Tibial artery (tissue), 4 donors: ENCODE data around the gene CRACDL.

Experiments used
- DNase-seq, 2 donors: peaks; one replicate each; pipeline ENCODE4 v3.0.0-alpha.2; 2019
- H3K27ac ChIP-seq, 2 donors: fragments of 200-600 bp; sonication (generic) in 1 of 2; 1 replicate in 1 of 2; 2 replicates in 1 of 2; pipeline ENCODE4 v1.5.1; 2018 to 2019; ENCODE audit warnings: mild to moderate bottlenecking in 1 of 2
- H3K27me3 ChIP-seq, 2 donors: fragments of 200-600 bp; sonication (generic) in 1 of 2; one replicate each; pipeline versions ENCODE4 v1.5.1 to v1.6.0; 2016 to 2019
- H3K36me3 ChIP-seq, 3 donors: fragments of 200-600 bp; sonication (generic) in 2 of 3; one replicate each; pipeline ENCODE4 v1.5.1; 2016 to 2019; ENCODE audit warnings: mild to moderate bottlenecking in 2 of 3
- H3K4me1 ChIP-seq, 4 donors: fragments of 200-600 bp; sonication (generic) in 2 of 4; 1 replicate in 3 of 4; 2 replicates in 1 of 4; pipeline ENCODE4 v1.5.1; 2016 to 2019
- H3K4me3 ChIP-seq, 2 donors: fragments of 200-600 bp; sonication (generic) in 1 of 2; 1 replicate in 1 of 2; 2 replicates in 1 of 2; pipeline ENCODE4 v1.5.1; 2018 to 2019; ENCODE audit warnings: mild to moderate bottlenecking in 2 of 2
- H3K9me3 ChIP-seq, 3 donors: fragments of 200-600 bp; sonication (generic) in 1 of 3; one replicate each; pipeline ENCODE4 v1.5.1; 2016 to 2019
- intact Hi-C: fragments of 100-400 bp; cut with DNase I; formaldehyde crosslinking; loops from one replicate; pipeline ENCODE4 v1.15.0; 2023; ENCODE audit warnings: low total_unique reads
- TF ChIP-seq, protein P1 (sequence below), 2 experiments: fragments of 200-600 bp in 1 of 2; fragments of 450-650 bp in 1 of 2; IDR thresholded peaks; one replicate each; pipeline ENCODE4 v1.5.1; 2017 to 2019; ENCODE audit warnings: antibody characterized with exemption in 2 of 2, mild to moderate bottlenecking in 1 of 2, moderate library complexity in 1 of 2

Gene CRACDL

DNA sequence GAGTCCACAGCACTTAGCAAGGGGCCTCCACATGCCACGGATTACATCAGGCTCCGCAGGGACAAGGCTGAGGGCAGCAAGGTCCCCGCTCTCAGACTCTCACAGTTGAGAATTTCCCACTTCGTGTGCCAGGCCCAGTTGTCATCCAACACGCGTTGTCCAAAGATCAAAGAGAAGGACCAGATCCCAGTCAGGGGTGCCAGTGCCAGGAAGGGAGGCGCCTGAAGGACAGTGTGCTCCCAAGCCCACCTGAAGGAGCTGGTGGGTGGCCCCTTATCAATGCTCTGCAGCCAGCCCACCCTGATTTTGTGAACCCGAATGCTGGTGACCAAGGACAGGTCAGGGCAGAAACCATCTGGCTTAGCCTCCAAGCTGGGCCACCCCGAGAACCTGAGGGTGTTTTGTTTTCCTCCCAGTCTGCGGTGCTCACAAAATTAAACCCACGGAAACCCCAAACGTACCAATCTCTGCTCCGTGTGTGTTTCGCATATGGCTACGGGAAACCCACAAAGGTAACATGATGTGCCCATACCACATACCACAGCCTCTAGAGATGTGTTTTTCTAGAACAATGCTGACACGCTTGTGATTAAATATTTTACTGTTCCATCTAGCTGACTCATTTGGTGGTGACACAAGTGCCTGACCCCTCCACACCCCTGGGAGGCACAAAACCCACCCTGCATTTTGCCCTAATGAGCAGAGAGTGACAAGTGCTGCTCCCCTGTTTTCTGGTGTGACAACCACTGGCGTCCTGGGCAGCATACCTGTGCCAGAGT is 24.5 kb downstream of the CRACDL start:
- TF ChIP-seq, protein P1, sequence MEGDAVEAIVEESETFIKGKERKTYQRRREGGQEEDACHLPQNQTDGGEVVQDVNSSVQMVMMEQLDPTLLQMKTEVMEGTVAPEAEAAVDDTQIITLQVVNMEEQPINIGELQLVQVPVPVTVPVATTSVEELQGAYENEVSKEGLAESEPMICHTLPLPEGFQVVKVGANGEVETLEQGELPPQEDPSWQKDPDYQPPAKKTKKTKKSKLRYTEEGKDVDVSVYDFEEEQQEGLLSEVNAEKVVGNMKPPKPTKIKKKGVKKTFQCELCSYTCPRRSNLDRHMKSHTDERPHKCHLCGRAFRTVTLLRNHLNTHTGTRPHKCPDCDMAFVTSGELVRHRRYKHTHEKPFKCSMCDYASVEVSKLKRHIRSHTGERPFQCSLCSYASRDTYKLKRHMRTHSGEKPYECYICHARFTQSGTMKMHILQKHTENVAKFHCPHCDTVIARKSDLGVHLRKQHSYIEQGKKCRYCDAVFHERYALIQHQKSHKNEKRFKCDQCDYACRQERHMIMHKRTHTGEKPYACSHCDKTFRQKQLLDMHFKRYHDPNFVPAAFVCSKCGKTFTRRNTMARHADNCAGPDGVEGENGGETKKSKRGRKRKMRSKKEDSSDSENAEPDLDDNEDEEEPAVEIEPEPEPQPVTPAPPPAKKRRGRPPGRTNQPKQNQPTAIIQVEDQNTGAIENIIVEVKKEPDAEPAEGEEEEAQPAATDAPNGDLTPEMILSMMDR (IDR thresholded peaks at IDR 0.05) = no peak
- peaks cover 0 to 11% of the 10 kb centered on the region in 2 donors for H3K27me3 ChIP-seq
- intact Hi-C loops = no loop called here
- no peak overlapping the region for H3K4me3 ChIP-seq
- no peaks in the 10 kb centered on the region for H3K9me3 ChIP-seq
- H3K27ac ChIP-seq = no peak overlapping the region
- H3K36me3 ChIP-seq = no peaks in the 10 kb centered on the region
- DNase-seq = peak in 1 of 2 donors; percentile 16
- H3K4me1 ChIP-seq = peaks cover 0 to 28% (median 15%) of the 10 kb centered on the region in 4 donors

DNA sequence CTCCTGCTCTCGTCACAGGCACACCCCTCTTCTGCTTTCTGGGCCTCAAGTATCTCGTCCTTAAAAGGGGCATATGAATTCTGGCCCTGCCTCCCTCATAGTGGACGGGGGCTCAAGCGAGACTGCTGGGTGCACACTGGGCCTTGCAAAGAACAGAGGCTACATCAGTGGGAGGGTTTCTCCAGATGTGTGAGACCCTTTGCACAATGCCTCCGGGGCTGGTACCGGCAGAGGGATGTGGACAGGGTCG is 25.0 kb downstream of the CRACDL start:
- intact Hi-C loops = no loop called here
- peak in 1 of 2 donors; percentile 48 for DNase-seq
- H3K36me3 ChIP-seq = no peaks in the 10 kb centered on the region
- H3K9me3 ChIP-seq = no peaks in the 10 kb centered on the region
- peaks cover 0 to 28% (median 15%) of the 10 kb centered on the region in 4 donors for H3K4me1 ChIP-seq
- TF ChIP-seq, protein P1 (IDR thresholded peaks at IDR 0.05) = no peak
- no peak overlapping the region for H3K27ac ChIP-seq
- H3K4me3 ChIP-seq = no peak overlapping the region
- peaks cover 0 to 11% of the 10 kb centered on the region in 2 donors for H3K27me3 ChIP-seq

DNA sequence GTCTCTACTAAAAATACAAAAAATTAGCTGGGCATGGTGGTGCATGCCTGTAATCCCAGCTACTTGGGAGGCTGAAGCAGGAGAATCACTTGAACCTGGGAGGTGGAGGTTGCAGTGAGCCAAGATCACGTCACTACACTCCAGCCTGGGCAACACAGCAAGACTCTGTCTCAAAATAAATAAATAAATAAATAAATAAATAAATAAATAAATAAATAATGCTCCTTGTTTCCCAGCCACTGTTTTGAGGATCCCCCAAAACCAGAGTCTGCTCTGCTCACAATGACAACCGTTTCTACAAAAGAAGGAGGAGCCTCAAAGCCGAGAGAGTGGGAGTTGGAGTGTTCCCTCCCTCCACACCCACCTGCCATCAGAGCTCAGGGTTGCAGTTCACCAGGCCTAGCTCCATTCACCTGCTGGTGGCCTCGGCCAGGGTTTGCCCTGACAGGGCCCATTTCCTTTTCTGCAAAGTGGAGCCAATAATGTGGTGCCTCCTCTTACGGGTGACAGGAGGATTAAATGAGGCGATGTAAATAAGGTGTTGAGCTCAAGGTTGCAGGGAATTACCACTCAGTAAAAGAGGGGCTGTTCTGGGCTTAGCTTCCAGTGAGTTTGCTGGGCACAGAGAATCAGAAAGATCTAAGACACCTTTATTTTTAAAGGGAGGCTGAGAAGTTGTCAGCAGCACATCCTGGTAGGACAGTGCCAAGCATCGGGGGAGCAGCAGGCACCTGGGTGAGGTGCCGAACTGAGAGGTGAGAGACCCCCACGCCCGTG is 25.5 kb downstream of the CRACDL start:
- Histone ChIP-seq H3K9me3 (no peaks in the 10 kb centered on the region), H3K27me3 (peaks cover 0 to 11% of the 10 kb centered on the region in 2 donors), H3K36me3 (no peaks in the 10 kb centered on the region), H3K27ac (no peak overlapping the region), H3K4me1 (peaks cover 0 to 28% (median 15%) of the 10 kb centered on the region in 4 donors), H3K4me3 (no peak overlapping the region)
- intact Hi-C loops = no loop called here
- DNase-seq = peak in 1 of 2 donors; percentile 23
- TF ChIP-seq, protein P1 (IDR thresholded peaks at IDR 0.05) = no peak

DNA sequence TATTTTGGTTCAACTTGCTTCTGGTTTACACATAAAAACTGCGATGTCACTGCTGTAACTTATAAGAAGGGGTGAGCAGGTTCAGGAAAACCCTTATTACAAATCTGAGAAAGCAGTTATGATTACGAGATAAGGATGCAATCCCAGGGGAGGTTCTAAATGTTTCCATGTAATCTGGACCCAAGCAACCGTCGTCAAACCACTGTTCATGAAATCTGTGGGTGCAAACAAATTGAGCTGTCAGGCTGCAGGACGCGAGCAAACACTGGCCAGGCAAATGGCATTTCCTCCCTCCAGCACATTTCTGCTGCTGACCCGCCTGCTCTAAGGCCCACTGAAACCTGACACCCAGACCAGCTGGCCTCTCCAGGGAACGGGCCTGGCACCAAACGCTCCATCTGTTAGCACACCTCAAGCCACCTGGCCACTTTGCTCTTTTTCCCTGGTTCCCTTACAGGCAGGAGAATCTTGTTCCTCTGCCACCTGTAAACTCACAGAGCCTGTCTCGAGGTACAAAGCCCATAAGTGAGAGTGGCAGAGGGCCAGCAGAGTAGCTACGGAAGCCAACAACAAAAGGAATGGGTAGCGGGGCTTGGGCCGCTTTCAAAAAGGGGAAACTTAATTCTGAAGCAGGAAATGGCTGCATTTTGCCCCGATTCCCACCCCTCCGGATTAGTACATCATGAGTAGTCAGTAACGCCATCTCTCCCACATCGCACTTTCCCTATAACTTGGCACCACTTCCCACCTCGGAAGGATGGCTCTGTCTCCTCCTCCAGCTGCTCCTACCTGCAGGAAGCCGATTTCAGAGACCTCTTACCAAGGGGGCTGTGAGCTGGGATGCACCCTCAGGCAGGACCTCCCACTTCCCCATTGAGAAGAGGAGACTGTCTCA is 26.5 kb downstream of the CRACDL start:
- DNase-seq = peak in 1 of 2 donors; percentile 66
- TF ChIP-seq, protein P1 (IDR thresholded peaks at IDR 0.05) = no peak
- Histone ChIP-seq H3K36me3 (no peaks in the 10 kb centered on the region), H3K27me3 (peaks cover 0 to 11% of the 10 kb centered on the region in 2 donors), H3K9me3 (no peaks in the 10 kb centered on the region), H3K4me3 (no peak overlapping the region), H3K4me1 (peaks cover 0 to 28% (median 15%) of the 10 kb centered on the region in 4 donors), H3K27ac (no peak overlapping the region)
- intact Hi-C loops = no loop called here

DNA sequence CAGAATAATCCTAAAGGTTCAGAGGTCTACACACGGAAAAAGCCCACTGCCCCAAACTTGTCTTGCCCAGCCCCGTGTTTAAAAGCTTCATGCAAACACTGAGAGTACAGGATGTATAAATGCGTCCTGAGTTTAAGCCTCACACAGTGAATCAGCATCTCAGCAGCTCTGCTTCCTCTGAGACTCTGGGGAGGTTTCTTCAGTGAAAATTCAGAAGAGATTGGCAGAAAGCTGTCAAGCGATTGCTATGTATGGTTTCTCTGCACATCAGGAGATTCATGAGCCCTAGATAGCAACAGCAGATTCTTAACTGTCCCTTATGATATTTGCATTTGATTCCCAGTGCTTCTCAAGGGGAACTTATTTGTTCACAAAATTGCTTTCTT is 27.1 kb downstream of the CRACDL start:
- Histone ChIP-seq H3K27ac (no peak overlapping the region), H3K36me3 (no peaks in the 10 kb centered on the region), H3K4me3 (no peak overlapping the region), H3K9me3 (no peaks in the 10 kb centered on the region), H3K4me1 (peaks cover 0 to 28% (median 15%) of the 10 kb centered on the region in 4 donors), H3K27me3 (peaks cover 0 to 7% of the 10 kb centered on the region in 2 donors)
- intact Hi-C loops = no loop called here
- TF ChIP-seq, protein P1 (IDR thresholded peaks at IDR 0.05) = no peak
- DNase-seq = peak in 1 of 2 donors; percentile 6
